H1 (cell line): ENCODE measurements around the gene ZFP36L2. TPM values are rescaled to one million over a fixed set of nuclear protein-coding genes. Genes with fewer than 3 reads are reported as not detected.

Experiments
- CTCF ChIA-PET: fragments of 300-600 bp; sonication (Branson Sonifier 250); formaldehyde crosslinking; loops from one replicate; lab custom pipeline; 2021; ENCODE audit not compliant: partially characterized antibody; lab: Charles Lee
- POLR2A ChIA-PET: fragments of 300-600 bp; sonication (Branson Sonifier 250); formaldehyde crosslinking; loops from one replicate; lab custom pipeline; 2021; ENCODE audit warnings: inconsistent platforms; ENCODE audit not compliant: partially characterized antibody; lab: Charles Lee
- DNase-seq, 2 experiments: peaks; one replicate each; pipeline versions ENCODE4 v3.0.0 to v3.0.0-alpha.2; 2010 to 2022; ENCODE audit warnings: low spot score in 2 of 2, low read depth in 1 of 2, mixed read lengths in 1 of 2
- FAIRE-seq: peaks from 2 replicates; lab custom pipeline; 2011; peaks lifted over from hg19 to GRCh38; lab: Jason Lieb, UNC
- H2AFZ ChIP-seq: 2 replicates; pipeline ENCODE4 v1.8.1; 2012; ENCODE audit warnings: low read length, inconsistent platforms
- H2AK5ac ChIP-seq: 2 replicates; pipeline ENCODE4 v1.6.1; 2013; ENCODE audit warnings: low read depth, low read length
- H2BK120ac ChIP-seq: replicated peaks from 2 replicates; pipeline ENCODE3; 2013; ENCODE audit warnings: low read depth, low read length, inconsistent platforms
- H2BK12ac ChIP-seq: 2 replicates; pipeline ENCODE4 v1.6.1; 2013; ENCODE audit warnings: low read depth, low read length
- H2BK15ac ChIP-seq: 2 replicates; pipeline ENCODE4 v1.6.1; 2013; ENCODE audit warnings: low read length
- H2BK20ac ChIP-seq: 2 replicates; pipeline ENCODE4 v1.6.1; 2013; ENCODE audit warnings: low read length
- H2BK5ac ChIP-seq: 2 replicates; pipeline ENCODE4 v1.6.1; 2013; ENCODE audit warnings: low read depth, low read length
- H3K14ac ChIP-seq: 2 replicates; pipeline ENCODE4 v1.6.1; 2013; ENCODE audit warnings: inconsistent platforms; ENCODE audit not compliant: insufficient read length
- H3K18ac ChIP-seq: 2 replicates; pipeline ENCODE4 v1.6.1; 2013; ENCODE audit warnings: low read length; ENCODE audit errors: extremely low read depth
- H3K23ac ChIP-seq: 2 replicates; pipeline ENCODE4 v1.6.1; 2013; ENCODE audit warnings: inconsistent platforms; ENCODE audit not compliant: insufficient read length
- H3K23me2 ChIP-seq: 2 replicates; pipeline ENCODE4 v1.6.1; 2013; ENCODE audit warnings: low read depth, low read length
- H3K27ac ChIP-seq: 2 replicates; pipeline ENCODE4 v1.6.1; 2011; ENCODE audit warnings: low read depth, low read length, inconsistent platforms
- H3K27me3 ChIP-seq, 4 experiments: replicated peaks in 1 of 4; 1 replicate in 1 of 4; 2 replicates in 3 of 4; pipeline versions ENCODE4 v1.6.1 to v1.8.1; 2011 to 2013; ENCODE audit warnings: low read length in 3 of 4, mild to moderate bottlenecking in 3 of 4, inconsistent platforms in 2 of 4, mixed read lengths in 2 of 4, moderate library complexity in 1 of 4; ENCODE audit not compliant: control insufficient read depth in 3 of 4, insufficient read depth in 3 of 4; ENCODE audit errors: extremely low read depth in 1 of 4
- H3K36me3 ChIP-seq, 4 experiments: 2 replicates each; pipeline versions ENCODE4 v1.6.1 to v1.8.1; 2011 to 2013; ENCODE audit warnings: mild to moderate bottlenecking in 4 of 4, low read length in 3 of 4, moderate library complexity in 2 of 4, control low read depth in 1 of 4, inconsistent platforms in 1 of 4; ENCODE audit not compliant: insufficient read depth in 4 of 4, control insufficient read depth in 2 of 4
- H3K4ac ChIP-seq: replicated peaks from 2 replicates; pipeline ENCODE3; 2013; ENCODE audit warnings: low read length, low read depth, mixed read lengths, inconsistent platforms; ENCODE audit not compliant: insufficient read length
- H3K4me1 ChIP-seq, 4 experiments: replicated peaks in 1 of 4; 1 replicate in 1 of 4; 2 replicates in 3 of 4; pipeline versions ENCODE4 v1.6.1 to v1.8.1; 2011 to 2013; ENCODE audit warnings: low read length in 3 of 4, inconsistent platforms in 2 of 4, mixed read lengths in 1 of 4; ENCODE audit not compliant: insufficient read depth in 4 of 4, control insufficient read depth in 3 of 4
- H3K4me2 ChIP-seq, 2 experiments: 2 replicates each; pipeline versions ENCODE4 v1.6.1 to v1.8.1; 2011 to 2013; ENCODE audit warnings: low read depth in 2 of 2, low read length in 2 of 2, control low read depth in 1 of 2, inconsistent platforms in 1 of 2, mild to moderate bottlenecking in 1 of 2; ENCODE audit not compliant: insufficient read depth in 1 of 2
- H3K4me3 ChIP-seq, 4 experiments: fragments of 200-600, 300-600 bp in 1 of 4; sonication (generic), shearing (Covaris generic), sonication (Bioruptor Twin) in 1 of 4; 2 replicates each; pipeline versions ENCODE4 v1.5.1 to v1.8.1; 2011 to 2016; ENCODE audit warnings: low read length in 4 of 4, low read depth in 3 of 4, control low read depth in 2 of 4, inconsistent platforms in 2 of 4, mild to moderate bottlenecking in 2 of 4, mixed read lengths in 1 of 4, moderate library complexity in 1 of 4; ENCODE audit not compliant: insufficient read depth in 2 of 4; ENCODE audit errors: extremely low read depth in 1 of 4
- H3K56ac ChIP-seq: replicated peaks from 2 replicates; pipeline ENCODE3; 2013; ENCODE audit warnings: low read depth, mild to moderate bottlenecking, mixed read lengths, low read length, inconsistent platforms; ENCODE audit not compliant: insufficient read length
- H3K79me1 ChIP-seq: 2 replicates; pipeline ENCODE4 v1.6.1; 2013; ENCODE audit warnings: low read depth, low read length, control low read depth
- H3K79me2 ChIP-seq, 2 experiments: 2 replicates each; pipeline versions ENCODE4 v1.6.1 to v1.8.1; 2012 to 2013; ENCODE audit warnings: low read length in 2 of 2, mild to moderate bottlenecking in 2 of 2, inconsistent platforms in 1 of 2; ENCODE audit not compliant: insufficient read depth in 2 of 2, control insufficient read depth in 1 of 2
- H3K9ac ChIP-seq, 4 experiments: replicated peaks in 1 of 4; 1 replicate in 1 of 4; 2 replicates in 3 of 4; pipeline versions ENCODE4 v1.6.1 to v1.8.1; 2011 to 2013; ENCODE audit warnings: low read depth in 3 of 4, low read length in 3 of 4, control low read depth in 2 of 4, mild to moderate bottlenecking in 2 of 4, moderate library complexity in 2 of 4, inconsistent platforms in 1 of 4; ENCODE audit errors: extremely low read depth in 1 of 4
- H3K9me3 ChIP-seq, 2 experiments: 2 replicates each; pipeline versions ENCODE4 v1.6.1 to v1.8.1; 2012 to 2013; ENCODE audit warnings: mild to moderate bottlenecking in 2 of 2, moderate library complexity in 2 of 2, control low read depth in 1 of 2, inconsistent platforms in 1 of 2, low read depth in 1 of 2, low read length in 1 of 2, mixed read lengths in 1 of 2; ENCODE audit not compliant: insufficient read depth in 2 of 2
- H4K20me1 ChIP-seq, 2 experiments: replicated peaks in 1 of 2; 2 replicates each; pipeline versions ENCODE3 to v1.8.1; 2011 to 2013; ENCODE audit warnings: inconsistent platforms in 2 of 2, low read length in 2 of 2, mild to moderate bottlenecking in 1 of 2; ENCODE audit not compliant: insufficient read depth in 2 of 2, control insufficient read depth in 1 of 2
- H4K5ac ChIP-seq: 2 replicates; pipeline ENCODE4 v1.6.1; 2013; ENCODE audit warnings: low read length, low read depth, mixed read lengths, inconsistent platforms; ENCODE audit not compliant: insufficient read length
- H4K8ac ChIP-seq: 2 replicates; pipeline ENCODE4 v1.8.0; 2013; ENCODE audit warnings: mild to moderate bottlenecking, moderate library complexity, low read length, inconsistent platforms; ENCODE audit not compliant: insufficient read depth; ENCODE audit errors: extremely low read depth
- H4K91ac ChIP-seq: replicated peaks from 2 replicates; pipeline ENCODE3; 2013; ENCODE audit warnings: low read length, mixed read lengths, inconsistent platforms; ENCODE audit not compliant: insufficient read length
- ASH2L ChIP-seq: fragments of 200-600, 300-600 bp; sonication (generic); IDR thresholded peaks from one replicate; pipeline ENCODE4 v1.7.1; 2017; ENCODE audit warnings: low read length
- CEBPB ChIP-seq: IDR thresholded peaks from 2 replicates; pipeline ENCODE4 v1.6.1; 2012; ENCODE audit warnings: low read depth, low read length
- GTF2F1 ChIP-seq: IDR thresholded peaks from 2 replicates; pipeline ENCODE4 v1.6.1; 2012; ENCODE audit warnings: low read depth, low read length, improper control_type of control experiment, borderline replicate concordance
- POLR2A ChIP-seq, 2 experiments: IDR thresholded peaks; 1 replicate in 1 of 2; 2 replicates in 1 of 2; pipeline ENCODE4 v1.6.1; 2011; ENCODE audit warnings: low read depth in 2 of 2, low read length in 2 of 2, mild to moderate bottlenecking in 2 of 2; ENCODE audit errors: control extremely low read depth in 1 of 2
- RNF2 ChIP-seq: fragments of 200-900, 300-1000 bp; sonication (generic); IDR thresholded peaks from 2 replicates; pipeline ENCODE4 v1.7.1; 2016; ENCODE audit warnings: borderline replicate concordance, low read depth, mild to moderate bottlenecking, antibody characterized with exemption, low read length; ENCODE audit not compliant: poor library complexity, severe bottlenecking; ENCODE audit errors: missing control alignments
- SAP30 ChIP-seq: fragments of 300-600 bp; sonication (generic); IDR thresholded peaks from 2 replicates; pipeline ENCODE4 v1.7.1; 2012; ENCODE audit warnings: low read length, moderate library complexity, mild to moderate bottlenecking, inconsistent platforms; ENCODE audit not compliant: insufficient read depth, insufficient replicate concordance
- TEAD4 ChIP-seq: IDR thresholded peaks from 2 replicates; pipeline ENCODE4 v1.6.1; 2012; ENCODE audit warnings: low read depth, low read length, inconsistent platforms, mixed read lengths
- YY1 ChIP-seq: IDR thresholded peaks from 2 replicates; pipeline ENCODE4 v1.6.1; 2011; ENCODE audit warnings: low read depth, mild to moderate bottlenecking, low read length
- WGBS, 2 experiments: shearing (Covaris generic) in 1 of 2; methylation state at CpG; one replicate each; pipeline versions ENCODE4 v1.1.6 to v1.1.7; 2013 to 2015; ENCODE audit warnings: low lambda C conversion rate in 2 of 2, mixed read lengths in 2 of 2, inconsistent platforms in 1 of 2, low coverage in 1 of 2, missing lambda C conversion rate in 1 of 2; ENCODE audit not compliant: insufficient replicate concordance in 2 of 2, insufficient coverage in 1 of 2, insufficient read length in 1 of 2; ENCODE audit errors: extremely low coverage in 1 of 2, missing lambda C conversion rate in 1 of 2; 5-methylcytosine and 5-hydroxymethylcytosine counted together
- polyA plus RNA-seq, 7 experiments: library from polyadenylated mRNA; depleted of rRNA in 3 of 7; stranded (reverse) in 5 of 7; unstranded in 2 of 7; fragments of >200 nt in 5 of 7; fragments of 200-250 nt in 2 of 7; gene quantifications; 1 replicate in 5 of 7; 2 replicates in 1 of 7; 4 replicates in 1 of 7; pipeline versions ENCODE4 v1.2.1 to v1.2.3, GENCODE V29; 2011 to 2013; ENCODE audit warnings: missing spikeins in 2 of 7, mixed read lengths in 2 of 7
- total RNA-seq: library from RNA; stranded (reverse); fragmentation: NEBNext Ultra II Directional; extraction: Animal tissue kit (Norgen Biotek cat#: 25700); gene quantifications from 2 replicates; pipeline ENCODE4 v1.2.1, GENCODE V29; 2021
- TF ChIP-seq, protein P1 (sequence below), 3 experiments: IDR thresholded peaks; 1 replicate in 2 of 3; 2 replicates in 1 of 3; pipeline versions ENCODE4 v1.5.1 to v1.6.1; 2011; ENCODE audit warnings: low read length in 3 of 3, mild to moderate bottlenecking in 3 of 3, inconsistent platforms in 2 of 3, low read depth in 1 of 3, moderate library complexity in 1 of 3; ENCODE audit not compliant: insufficient read depth in 1 of 3; ENCODE audit errors: control extremely low read depth in 1 of 3
- TF ChIP-seq, protein P2 (sequence below): IDR thresholded peaks from 2 replicates; pipeline ENCODE4 v1.6.1; 2012; ENCODE audit warnings: low read length, inconsistent platforms

ZFP36L2 gene
- total and polyA plus RNA-seq, 2 of the 8 experiments (the other 6 are each of a cell fraction or from before 2014, with no cell fraction given) = 13.4 to 102 TPM

- Histone ChIP-seq H2AK5ac (no peak overlapping the region), H4K8ac (no peak overlapping the region), H4K91ac (no peak overlapping the region), H3K79me1 (no peaks in the 10 kb centered on the region), H3K4ac (no peak overlapping the region), H2AFZ (no peak overlapping the region), H3K9ac (no peak overlapping the region), H2BK15ac (no peak overlapping the region), H2BK12ac (0 out of 2 replicates have a peak overlapping the region, but pooled peaks have one; percentile 39), H2BK5ac (no peak overlapping the region), H2BK20ac (no peak overlapping the region), H3K23me2 (no peaks in the 10 kb centered on the region), H3K9me3 (peaks cover 30 to 36% of the 10 kb centered on the region in 2 experiments), H3K14ac (no peak overlapping the region), H3K4me2 (no peak overlapping the region), H2BK120ac (no peak overlapping the region), H3K27me3 (no peaks in the 10 kb centered on the region), H3K27ac (no peak overlapping the region), H3K79me2 (no peaks in the 10 kb centered on the region), H3K56ac (no peak overlapping the region), H3K4me1 (peaks cover 13 to 29% (median 25%) of the 10 kb centered on the region in 4 experiments), H3K23ac (no peak overlapping the region), H3K36me3 (no peaks in the 10 kb centered on the region), H4K20me1 (no peaks in the 10 kb centered on the region), H4K5ac (no peak overlapping the region), H3K18ac (no peak overlapping the region), H3K4me3 (no peak overlapping the region)
- ChIA-PET POLR2A (no interaction called here), CTCF (interaction anchor here (1.3 to 6.4 kb wide), 5 partner anchors 8 to 197 kb away, joined by 3 to 85 read pairs (median 5); no protein-coding TSS in a partner anchor)
- DNase-seq (no peak), FAIRE-seq (no peak)
- 71% methylated on average over 1 of the region's 1 CpG; no CpG with 5 or more reads in 1 of the 2 experiments for WGBS, 2 experiments
- TF ChIP-seq TEAD4 (no peak), SAP30 (no peak), CEBPB (no peak), RNF2 (no peak), ASH2L (no peak), YY1 (no peak), GTF2F1 (no peak), POLR2A (IDR thresholded peaks at IDR 0.05; ENCODE audit: control extremely low read depth in 1 of 2, low read depth in 2 of 2, low read length in 2 of 2) (no peak)
- TF ChIP-seq, protein P1, sequence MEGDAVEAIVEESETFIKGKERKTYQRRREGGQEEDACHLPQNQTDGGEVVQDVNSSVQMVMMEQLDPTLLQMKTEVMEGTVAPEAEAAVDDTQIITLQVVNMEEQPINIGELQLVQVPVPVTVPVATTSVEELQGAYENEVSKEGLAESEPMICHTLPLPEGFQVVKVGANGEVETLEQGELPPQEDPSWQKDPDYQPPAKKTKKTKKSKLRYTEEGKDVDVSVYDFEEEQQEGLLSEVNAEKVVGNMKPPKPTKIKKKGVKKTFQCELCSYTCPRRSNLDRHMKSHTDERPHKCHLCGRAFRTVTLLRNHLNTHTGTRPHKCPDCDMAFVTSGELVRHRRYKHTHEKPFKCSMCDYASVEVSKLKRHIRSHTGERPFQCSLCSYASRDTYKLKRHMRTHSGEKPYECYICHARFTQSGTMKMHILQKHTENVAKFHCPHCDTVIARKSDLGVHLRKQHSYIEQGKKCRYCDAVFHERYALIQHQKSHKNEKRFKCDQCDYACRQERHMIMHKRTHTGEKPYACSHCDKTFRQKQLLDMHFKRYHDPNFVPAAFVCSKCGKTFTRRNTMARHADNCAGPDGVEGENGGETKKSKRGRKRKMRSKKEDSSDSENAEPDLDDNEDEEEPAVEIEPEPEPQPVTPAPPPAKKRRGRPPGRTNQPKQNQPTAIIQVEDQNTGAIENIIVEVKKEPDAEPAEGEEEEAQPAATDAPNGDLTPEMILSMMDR (IDR thresholded peaks at IDR 0.05; ENCODE audit: control extremely low read depth in 1 of 3, insufficient read depth in 1 of 3, low read depth in 1 of 3, low read length in 3 of 3) = no peak
- TF ChIP-seq, protein P2, sequence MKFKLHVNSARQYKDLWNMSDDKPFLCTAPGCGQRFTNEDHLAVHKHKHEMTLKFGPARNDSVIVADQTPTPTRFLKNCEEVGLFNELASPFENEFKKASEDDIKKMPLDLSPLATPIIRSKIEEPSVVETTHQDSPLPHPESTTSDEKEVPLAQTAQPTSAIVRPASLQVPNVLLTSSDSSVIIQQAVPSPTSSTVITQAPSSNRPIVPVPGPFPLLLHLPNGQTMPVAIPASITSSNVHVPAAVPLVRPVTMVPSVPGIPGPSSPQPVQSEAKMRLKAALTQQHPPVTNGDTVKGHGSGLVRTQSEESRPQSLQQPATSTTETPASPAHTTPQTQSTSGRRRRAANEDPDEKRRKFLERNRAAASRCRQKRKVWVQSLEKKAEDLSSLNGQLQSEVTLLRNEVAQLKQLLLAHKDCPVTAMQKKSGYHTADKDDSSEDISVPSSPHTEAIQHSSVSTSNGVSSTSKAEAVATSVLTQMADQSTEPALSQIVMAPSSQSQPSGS = no peak
Measured at GRCh38 chr2:43176449-43176848, 50.0 kb downstream of the ZFP36L2 start.
